ENCODE results near the gene CBX1. TPM values are rescaled to one million over a fixed set of nuclear protein-coding genes. Genes with fewer than 3 reads are reported as not detected.
"Not testable (repeated sequence)": the region's sequence is repeated elsewhere in the genome, so short reads cannot be mapped to it uniquely, and the experiment has no call there.

CBX1 gene
- total RNA-seq, 1 donor from 2014 or later = 49.5 TPM

DNA sequence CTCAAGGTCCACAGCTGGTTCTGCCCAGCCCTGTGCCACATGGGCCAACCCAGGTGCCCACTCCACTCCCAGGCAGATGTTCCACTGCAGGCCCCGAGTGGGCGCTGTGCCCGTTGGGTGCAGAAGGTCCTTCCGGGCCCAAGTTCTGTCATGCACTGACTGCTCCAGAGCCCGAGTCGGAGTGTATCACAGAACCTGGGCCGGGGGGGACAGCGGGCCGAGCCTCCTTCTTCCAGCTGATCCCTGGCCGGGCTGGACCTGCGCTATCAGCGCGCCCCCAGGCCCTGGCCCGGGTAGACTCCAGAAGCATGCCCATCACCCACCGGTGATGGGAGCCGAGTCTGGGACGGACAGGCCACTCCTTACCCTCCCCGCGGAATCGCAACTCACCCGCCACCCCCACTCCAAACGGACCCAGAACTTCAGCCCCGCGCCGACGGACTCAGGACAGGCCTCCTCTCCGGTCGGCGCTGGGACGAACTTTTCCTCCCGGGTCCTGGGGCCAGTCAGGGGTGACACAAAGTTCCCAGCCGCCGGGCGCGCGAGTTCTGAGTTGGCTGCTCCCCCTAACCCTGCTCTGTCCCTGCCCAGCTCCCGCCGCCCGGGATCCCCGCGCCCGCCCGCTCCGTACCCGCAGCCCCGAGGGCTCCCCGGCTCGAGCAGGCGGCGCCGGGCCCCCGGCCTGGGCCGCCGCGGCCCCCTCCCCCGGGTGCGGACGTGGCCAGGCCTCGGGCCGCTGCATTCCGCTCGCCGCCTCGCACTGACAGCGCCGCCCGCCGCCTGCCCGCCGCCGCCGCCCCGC is 64.0 kb downstream of the CBX1 start, which contains the start of gene COPZ2:
TSS of gene COPZ2 (minus strand) at position 762 of the 802 bp plus-strand sequence. CDS start at position 742, 20 bp downstream.
- intact Hi-C loops (cut with micrococcal nuclease) = loop anchor here (1.0 kb wide), 3 partner anchors 11 to 37 kb away; partner anchors contain the start of gene NFE2L1
- peak; percentile 93 for ATAC-seq (ENCODE audit: low read depth)
- ChIA-PET POLR2A (interaction anchor here (0.6 to 2.7 kb wide), 4 partner anchors 11 to 57 kb away, joined by 3 to 27 read pairs (median 8); partner anchors contain the start of gene NFE2L1), CTCF (interaction anchor here (0.9 to 3.1 kb wide), 8 partner anchors 11 to 42 kb away, joined by 3 to 20 read pairs (median 7); partner anchors contain the start of gene NFE2L1)
- Mint-ChIP-seq H3K4me1 (peaks cover 14% of the 10 kb centered on the region), H3K27ac (no peak within 1 kb of the TSS), H3K27me3 (peaks cover 17% of the 10 kb centered on the region), H3K4me3 (peak within 1 kb of the TSS; percentile 86), H3K36me3 (ENCODE audit: low read depth) (no peaks in the 10 kb centered on the region), H3K9me3 (no peaks in the 10 kb centered on the region)
- peak; percentile 53 for DNase-seq
- TF ChIP-seq, protein P1, sequence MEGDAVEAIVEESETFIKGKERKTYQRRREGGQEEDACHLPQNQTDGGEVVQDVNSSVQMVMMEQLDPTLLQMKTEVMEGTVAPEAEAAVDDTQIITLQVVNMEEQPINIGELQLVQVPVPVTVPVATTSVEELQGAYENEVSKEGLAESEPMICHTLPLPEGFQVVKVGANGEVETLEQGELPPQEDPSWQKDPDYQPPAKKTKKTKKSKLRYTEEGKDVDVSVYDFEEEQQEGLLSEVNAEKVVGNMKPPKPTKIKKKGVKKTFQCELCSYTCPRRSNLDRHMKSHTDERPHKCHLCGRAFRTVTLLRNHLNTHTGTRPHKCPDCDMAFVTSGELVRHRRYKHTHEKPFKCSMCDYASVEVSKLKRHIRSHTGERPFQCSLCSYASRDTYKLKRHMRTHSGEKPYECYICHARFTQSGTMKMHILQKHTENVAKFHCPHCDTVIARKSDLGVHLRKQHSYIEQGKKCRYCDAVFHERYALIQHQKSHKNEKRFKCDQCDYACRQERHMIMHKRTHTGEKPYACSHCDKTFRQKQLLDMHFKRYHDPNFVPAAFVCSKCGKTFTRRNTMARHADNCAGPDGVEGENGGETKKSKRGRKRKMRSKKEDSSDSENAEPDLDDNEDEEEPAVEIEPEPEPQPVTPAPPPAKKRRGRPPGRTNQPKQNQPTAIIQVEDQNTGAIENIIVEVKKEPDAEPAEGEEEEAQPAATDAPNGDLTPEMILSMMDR (IDR thresholded peaks at IDR 0.05) = no peak

DNA sequence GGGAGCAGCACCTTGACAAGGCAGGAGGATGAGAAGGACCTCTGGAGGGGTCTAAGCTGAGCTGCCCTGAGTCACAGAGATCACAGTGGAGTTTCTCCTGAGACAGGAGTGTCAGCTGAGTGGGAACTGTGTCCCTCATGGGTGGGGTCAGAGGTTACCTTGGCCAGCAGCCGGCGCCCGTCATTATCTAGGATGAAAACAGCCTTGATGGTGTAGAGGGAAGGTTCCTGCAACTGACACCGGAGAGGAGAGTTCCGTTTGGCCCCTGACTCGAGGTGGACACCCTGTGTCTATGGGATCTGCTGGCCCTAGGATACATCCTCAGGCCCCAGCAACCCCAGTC is 64.6 kb downstream of the CBX1 start:
- no peak for DNase-seq
- ChIA-PET POLR2A (interaction anchor here (1.6 to 2.7 kb wide), 2 partner anchors 12 to 32 kb away, joined by 3 to 27 read pairs; partner anchors contain the start of gene NFE2L1), CTCF (interaction anchor here (0.8 to 3.1 kb wide), 11 partner anchors 10 to 71 kb away, joined by 3 to 20 read pairs (median 3); partner anchors contain the start of genes NFE2L1 and SNX11)
- ATAC-seq (ENCODE audit: low read depth) = no peak
- Mint-ChIP-seq H3K36me3 (ENCODE audit: low read depth) (no peaks in the 10 kb centered on the region), H3K27ac (no peak overlapping the region), H3K9me3 (no peaks in the 10 kb centered on the region), H3K4me3 (peak overlapping the region; percentile 86), H3K4me1 (peaks cover 14% of the 10 kb centered on the region), H3K27me3 (peaks cover 23% of the 10 kb centered on the region)
- intact Hi-C loops (cut with micrococcal nuclease) = loop anchor here (1.0 kb wide), 3 partner anchors 10 to 38 kb away; partner anchors contain the start of gene NFE2L1
- TF ChIP-seq, protein P1 (IDR thresholded peaks at IDR 0.05) = no peak

DNA sequence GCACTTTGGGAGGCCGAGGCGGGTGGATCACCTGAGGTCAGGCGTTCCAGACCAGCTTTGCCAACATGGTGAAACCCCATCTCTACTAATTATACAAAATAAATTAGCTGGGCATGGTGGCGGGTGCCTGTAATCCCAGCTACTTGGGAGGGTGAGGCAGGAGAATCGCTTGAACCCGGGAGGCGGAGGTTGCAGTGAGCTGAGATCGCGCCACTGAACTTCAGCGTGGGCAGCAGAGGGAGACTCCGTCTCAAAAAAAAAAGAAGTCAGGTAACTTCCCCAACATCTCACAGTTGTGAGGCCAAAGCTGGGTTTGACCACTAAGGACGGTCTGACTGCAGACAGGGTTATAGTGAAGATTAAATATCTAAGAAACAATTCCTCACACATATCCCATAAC is 66.5 kb downstream of the CBX1 start:
- intact Hi-C loops (cut with micrococcal nuclease); H3K9me3 Mint-ChIP-seq; DNase-seq; H3K4me3 Mint-ChIP-seq; H3K27ac Mint-ChIP-seq; H3K36me3 Mint-ChIP-seq (ENCODE audit: low read depth); ATAC-seq (ENCODE audit: low read depth): not testable (repeated sequence)
- ChIA-PET POLR2A (interaction anchor here (0.7 to 1.3 kb wide), 2 partner anchors 8 to 22 kb away, joined by 3 to 4 read pairs; no protein-coding TSS in a partner anchor), CTCF (interaction anchor here (1.2 to 3.1 kb wide), 2 partner anchors 8 to 39 kb away, joined by 3 to 20 read pairs; no protein-coding TSS in a partner anchor)
- H3K4me1 Mint-ChIP-seq = peaks cover 14% of the 10 kb centered on the region
- peaks cover 32% of the 10 kb centered on the region for H3K27me3 Mint-ChIP-seq

DNA sequence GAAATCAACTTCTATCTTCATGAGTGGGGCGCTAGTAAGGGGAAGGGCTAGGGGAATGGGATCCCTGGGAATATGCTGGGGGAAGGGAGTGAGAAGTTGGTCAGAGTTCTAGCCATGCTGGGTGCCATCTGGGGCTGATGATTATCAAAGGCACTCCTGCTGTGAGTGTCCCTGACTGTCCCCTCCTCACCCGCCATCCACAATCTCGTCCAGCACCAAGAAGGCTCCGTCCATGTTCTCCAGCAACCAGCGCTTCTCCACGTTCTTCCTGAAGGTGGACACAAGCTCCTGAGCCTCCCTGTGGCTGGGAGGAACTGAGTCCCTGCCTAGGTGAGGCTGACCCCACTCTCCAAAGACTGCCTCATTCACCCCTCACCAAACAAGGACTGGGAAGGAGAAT is 69.3 kb downstream of the CBX1 start:
- Mint-ChIP-seq H3K27me3 (peaks cover 31% of the 10 kb centered on the region), H3K36me3 (ENCODE audit: low read depth) (no peaks in the 10 kb centered on the region), H3K9me3 (no peaks in the 10 kb centered on the region), H3K4me1 (peaks cover 4% of the 10 kb centered on the region), H3K27ac (no peak overlapping the region), H3K4me3 (no peak overlapping the region)
- ATAC-seq (ENCODE audit: low read depth) (no peak), DNase-seq (no peak)
- TF ChIP-seq, protein P1 (IDR thresholded peaks at IDR 0.05) = no peak
- ChIA-PET POLR2A (interaction anchor here (0.6 to 2.1 kb wide), 3 partner anchors 15 to 49 kb away, joined by 3 to 6 read pairs (median 4); no protein-coding TSS in a partner anchor), CTCF (interaction anchor here (0.6 to 1.1 kb wide), 2 partner anchors 98 to 100 kb away, joined by 3 to 4 read pairs; no protein-coding TSS in a partner anchor)
- intact Hi-C loops (cut with micrococcal nuclease) = no loop called here

DNA sequence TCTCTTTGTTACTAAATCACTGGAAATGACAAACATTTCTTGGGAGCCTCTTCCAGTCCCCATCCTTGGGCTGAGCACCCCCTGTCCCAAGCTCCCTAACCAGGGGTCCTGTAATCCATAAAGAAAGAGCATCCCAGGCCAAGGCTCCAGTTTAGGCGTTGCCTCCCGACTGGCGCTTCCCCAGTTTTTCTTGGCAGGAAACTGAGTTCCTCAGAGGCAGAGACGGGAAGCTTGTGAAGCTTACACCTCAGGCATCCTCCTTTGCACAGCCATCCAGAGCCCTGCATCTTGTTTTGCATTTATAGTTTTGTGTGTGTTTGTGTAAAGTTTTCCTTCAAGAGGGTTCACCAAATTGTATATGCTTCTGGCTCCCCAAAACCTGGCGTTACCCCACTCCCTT is 70.7 kb downstream of the CBX1 start:
- ATAC-seq (ENCODE audit: low read depth) (no peak), DNase-seq (no peak)
- Mint-ChIP-seq H3K4me1 (peaks cover 13% of the 10 kb centered on the region), H3K36me3 (ENCODE audit: low read depth) (no peaks in the 10 kb centered on the region), H3K9me3 (no peaks in the 10 kb centered on the region), H3K27me3 (peaks cover 31% of the 10 kb centered on the region), H3K4me3 (no peak overlapping the region), H3K27ac (no peak overlapping the region)
- POLR2A ChIA-PET = interaction anchor here (0.7 to 2.1 kb wide), 4 partner anchors 16 to 187 kb away, joined by 3 to 6 read pairs (median 3); partner anchors contain the start of gene SNX11
- TF ChIP-seq, protein P1 (IDR thresholded peaks at IDR 0.05) = no peak
- intact Hi-C loops (cut with micrococcal nuclease) = no loop called here
- CTCF ChIA-PET = interaction anchor here (2.6 kb wide), 1 partner anchor 44 kb away, joined by 11 read pairs; no protein-coding TSS in a partner anchor
